HEK293 (cell line): ENCODE measurements around the gene CENPQ.

Source experiments
- CTCF ChIA-PET: fragments of 350-600 bp; formaldehyde crosslinking; extraction: SDS; loops from one replicate; lab custom pipeline; 2021; ENCODE audit warnings: antibody characterized with exemption; lab: Yijun Ruan, JAX
- POLR2A ChIA-PET: fragments of 300-600 bp; formaldehyde crosslinking; extraction: SDS; loops from one replicate; lab custom pipeline; 2020; ENCODE audit warnings: antibody characterized with exemption, inconsistent platforms; lab: Yijun Ruan, JAX
- H3K27ac ChIP-seq: fragments of 200-500 bp; sonication (Bioruptor generic); 2 replicates; pipeline ENCODE4 v1.5.1; 2014; ENCODE audit warnings: low read depth, low read length, control low read depth, inconsistent platforms; ENCODE audit errors: extremely low read depth
- H3K36me3 ChIP-seq, 2 experiments: fragments of 200-500 bp in 1 of 2; sonication (Bioruptor generic) in 1 of 2; 1 replicate in 1 of 2; 2 replicates in 1 of 2; pipeline ENCODE4 v1.5.1; 2014 to 2017; ENCODE audit warnings: inconsistent platforms in 2 of 2, low read length in 2 of 2; ENCODE audit not compliant: control insufficient read depth in 2 of 2, insufficient read depth in 1 of 2
- H3K4me1 ChIP-seq: fragments of 200-500 bp; sonication (Bioruptor generic); 2 replicates; pipeline ENCODE4 v1.5.1; 2014; ENCODE audit warnings: mild to moderate bottlenecking, low read length, inconsistent platforms; ENCODE audit not compliant: control insufficient read depth, insufficient read depth
- H3K4me3 ChIP-seq: 2 replicates; pipeline ENCODE4 v1.5.1; 2011; ENCODE audit warnings: low read depth, mild to moderate bottlenecking, control low read depth, low read length, moderate library complexity
- H3K9me3 ChIP-seq: fragments of 200-500 bp; sonication (Bioruptor generic); 2 replicates; pipeline ENCODE4 v1.5.1; 2014; ENCODE audit warnings: low read depth, low read length, inconsistent platforms; ENCODE audit not compliant: control insufficient read depth, insufficient read depth
- MYNN ChIP-seq: fragments of 450-650 bp; formaldehyde crosslinking; IDR thresholded peaks from 2 replicates; pipeline ENCODE4 v1.5.1; 2016; ENCODE audit warnings: missing biosample characterization, missing genetic modification characterization, borderline replicate concordance
- PBX3 ChIP-seq: sonication (generic); formaldehyde crosslinking; IDR thresholded peaks from 2 replicates; pipeline ENCODE4 v1.8.1; 2022; ENCODE audit warnings: mild to moderate bottlenecking, moderate library complexity, missing genetic modification reagents
- ZBTB44 ChIP-seq: fragments of 450-650 bp; IDR thresholded peaks from 2 replicates; pipeline ENCODE4 v1.5.1; 2018; ENCODE audit warnings: missing biosample characterization, mild to moderate bottlenecking, missing genetic modification characterization
- ZFP37 ChIP-seq: fragments of 450-650 bp; formaldehyde crosslinking; IDR thresholded peaks from 2 replicates; pipeline ENCODE4 v1.5.1; 2016; ENCODE audit warnings: missing biosample characterization, missing genetic modification characterization
- ZFP41 ChIP-seq: fragments of 450-650 bp; formaldehyde crosslinking; IDR thresholded peaks from 2 replicates; pipeline ENCODE4 v1.5.1; 2016; ENCODE audit warnings: missing biosample characterization, missing genetic modification characterization, borderline replicate concordance
- ZNF19 ChIP-seq: fragments of 450-650 bp; formaldehyde crosslinking; IDR thresholded peaks from 2 replicates; pipeline ENCODE4; 2016; ENCODE audit warnings: missing biosample characterization, missing genetic modification characterization, low read depth
- ZNF473 ChIP-seq: fragments of 450-650 bp; formaldehyde crosslinking; IDR thresholded peaks from 2 replicates; pipeline ENCODE4 v1.5.1; 2017; ENCODE audit warnings: missing biosample characterization, missing genetic modification characterization
- ZNF530 ChIP-seq: fragments of 450-650 bp; formaldehyde crosslinking; IDR thresholded peaks from 2 replicates; pipeline ENCODE4 v1.5.1; 2016; ENCODE audit warnings: low read depth, missing biosample characterization, missing genetic modification characterization
- ZNF580 ChIP-seq: fragments of 450-650 bp; formaldehyde crosslinking; IDR thresholded peaks from 2 replicates; pipeline ENCODE4 v1.5.1; 2016; ENCODE audit warnings: missing biosample characterization, missing genetic modification characterization
- ZNF677 ChIP-seq: fragments of 450-650 bp; IDR thresholded peaks from 2 replicates; pipeline ENCODE4 v1.5.0; 2018; ENCODE audit warnings: missing biosample characterization, mild to moderate bottlenecking, missing genetic modification characterization, moderate library complexity
- ZNF747 ChIP-seq: fragments of 450-650 bp; formaldehyde crosslinking; IDR thresholded peaks from 2 replicates; pipeline ENCODE4 v1.5.1; 2016; ENCODE audit warnings: missing biosample characterization, missing genetic modification characterization
- ZNF76 ChIP-seq: fragments of 450-650 bp; formaldehyde crosslinking; IDR thresholded peaks from 2 replicates; pipeline ENCODE4; 2016; ENCODE audit warnings: low read depth, missing biosample characterization, missing genetic modification characterization, borderline replicate concordance
- ZNF777 ChIP-seq: fragments of 450-650 bp; formaldehyde crosslinking; IDR thresholded peaks from 2 replicates; pipeline ENCODE4 v1.5.1; 2017; ENCODE audit warnings: missing biosample characterization, missing genetic modification characterization, borderline replicate concordance
- TF ChIP-seq, protein P1 (sequence below): fragments of 450-650 bp; formaldehyde crosslinking; IDR thresholded peaks from 2 replicates; pipeline ENCODE4 v1.5.1; 2016; ENCODE audit warnings: missing biosample characterization, missing genetic modification characterization
- TF ChIP-seq, protein P2 (sequence below): fragments of 450-650 bp; formaldehyde crosslinking; IDR thresholded peaks from 2 replicates; pipeline ENCODE4 v1.5.1; 2016; ENCODE audit warnings: missing biosample characterization, missing genetic modification characterization, borderline replicate concordance
- TF ChIP-seq, protein P3 (sequence below): fragments of 450-650 bp; formaldehyde crosslinking; IDR thresholded peaks from 2 replicates; pipeline ENCODE4 v1.5.1; 2016; ENCODE audit warnings: missing biosample characterization, missing genetic modification characterization, low read depth
- TF ChIP-seq, protein P4 (sequence below): fragments of 450-650 bp; formaldehyde crosslinking; IDR thresholded peaks from 2 replicates; pipeline ENCODE4 v1.5.1; 2016; ENCODE audit warnings: missing biosample characterization, missing genetic modification characterization

Gene CENPQ

DNA sequence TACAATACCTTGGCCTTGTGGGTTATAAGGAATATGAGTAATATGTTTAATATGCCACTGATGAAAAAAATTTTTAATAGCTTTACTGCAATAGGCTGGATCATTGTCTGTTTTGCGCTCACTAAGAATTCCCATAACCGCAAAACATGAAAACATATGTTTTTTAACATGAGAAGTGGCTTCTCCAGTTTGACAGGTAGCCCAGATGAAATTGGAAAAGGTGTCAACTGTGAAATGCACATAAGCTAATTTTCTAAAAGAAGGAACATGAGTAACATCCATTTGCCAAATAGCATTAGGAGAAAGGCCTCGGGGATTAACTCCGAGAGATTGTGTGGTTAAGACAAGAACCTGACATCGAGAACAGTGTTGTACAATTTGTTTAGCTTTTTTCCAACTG, 41.5 kb downstream of the CENPQ start:
- CTCF ChIA-PET, result no interaction called here
- no peak for TF ChIP-seq ZNF473 (tag by site-specific recombination)
- TF ChIP-seq, protein P1, sequence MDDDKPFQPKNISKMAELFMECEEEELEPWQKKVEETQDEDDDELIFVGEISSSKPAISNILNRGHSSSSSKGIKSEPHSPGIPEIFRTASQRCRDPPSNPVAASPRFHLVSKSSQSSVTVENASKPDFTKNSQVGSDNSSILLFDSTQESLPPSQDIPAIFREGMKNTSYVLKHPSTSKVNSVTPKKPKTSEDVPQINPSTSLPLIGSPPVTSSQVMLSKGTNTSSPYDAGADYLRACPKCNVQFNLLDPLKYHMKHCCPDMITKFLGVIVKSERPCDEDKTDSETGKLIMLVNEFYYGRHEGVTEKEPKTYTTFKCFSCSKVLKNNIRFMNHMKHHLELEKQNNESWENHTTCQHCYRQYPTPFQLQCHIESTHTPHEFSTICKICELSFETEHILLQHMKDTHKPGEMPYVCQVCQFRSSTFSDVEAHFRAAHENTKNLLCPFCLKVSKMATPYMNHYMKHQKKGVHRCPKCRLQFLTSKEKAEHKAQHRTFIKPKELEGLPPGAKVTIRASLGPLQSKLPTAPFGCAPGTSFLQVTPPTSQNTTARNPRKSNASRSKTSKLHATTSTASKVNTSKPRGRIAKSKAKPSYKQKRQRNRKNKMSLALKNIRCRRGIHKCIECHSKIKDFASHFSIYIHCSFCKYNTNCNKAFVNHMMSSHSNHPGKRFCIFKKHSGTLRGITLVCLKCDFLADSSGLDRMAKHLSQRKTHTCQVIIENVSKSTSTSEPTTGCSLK, result no peak
- TF ChIP-seq ZNF19 (tag by site-specific recombination), result no peak
- TF ChIP-seq, protein P2, sequence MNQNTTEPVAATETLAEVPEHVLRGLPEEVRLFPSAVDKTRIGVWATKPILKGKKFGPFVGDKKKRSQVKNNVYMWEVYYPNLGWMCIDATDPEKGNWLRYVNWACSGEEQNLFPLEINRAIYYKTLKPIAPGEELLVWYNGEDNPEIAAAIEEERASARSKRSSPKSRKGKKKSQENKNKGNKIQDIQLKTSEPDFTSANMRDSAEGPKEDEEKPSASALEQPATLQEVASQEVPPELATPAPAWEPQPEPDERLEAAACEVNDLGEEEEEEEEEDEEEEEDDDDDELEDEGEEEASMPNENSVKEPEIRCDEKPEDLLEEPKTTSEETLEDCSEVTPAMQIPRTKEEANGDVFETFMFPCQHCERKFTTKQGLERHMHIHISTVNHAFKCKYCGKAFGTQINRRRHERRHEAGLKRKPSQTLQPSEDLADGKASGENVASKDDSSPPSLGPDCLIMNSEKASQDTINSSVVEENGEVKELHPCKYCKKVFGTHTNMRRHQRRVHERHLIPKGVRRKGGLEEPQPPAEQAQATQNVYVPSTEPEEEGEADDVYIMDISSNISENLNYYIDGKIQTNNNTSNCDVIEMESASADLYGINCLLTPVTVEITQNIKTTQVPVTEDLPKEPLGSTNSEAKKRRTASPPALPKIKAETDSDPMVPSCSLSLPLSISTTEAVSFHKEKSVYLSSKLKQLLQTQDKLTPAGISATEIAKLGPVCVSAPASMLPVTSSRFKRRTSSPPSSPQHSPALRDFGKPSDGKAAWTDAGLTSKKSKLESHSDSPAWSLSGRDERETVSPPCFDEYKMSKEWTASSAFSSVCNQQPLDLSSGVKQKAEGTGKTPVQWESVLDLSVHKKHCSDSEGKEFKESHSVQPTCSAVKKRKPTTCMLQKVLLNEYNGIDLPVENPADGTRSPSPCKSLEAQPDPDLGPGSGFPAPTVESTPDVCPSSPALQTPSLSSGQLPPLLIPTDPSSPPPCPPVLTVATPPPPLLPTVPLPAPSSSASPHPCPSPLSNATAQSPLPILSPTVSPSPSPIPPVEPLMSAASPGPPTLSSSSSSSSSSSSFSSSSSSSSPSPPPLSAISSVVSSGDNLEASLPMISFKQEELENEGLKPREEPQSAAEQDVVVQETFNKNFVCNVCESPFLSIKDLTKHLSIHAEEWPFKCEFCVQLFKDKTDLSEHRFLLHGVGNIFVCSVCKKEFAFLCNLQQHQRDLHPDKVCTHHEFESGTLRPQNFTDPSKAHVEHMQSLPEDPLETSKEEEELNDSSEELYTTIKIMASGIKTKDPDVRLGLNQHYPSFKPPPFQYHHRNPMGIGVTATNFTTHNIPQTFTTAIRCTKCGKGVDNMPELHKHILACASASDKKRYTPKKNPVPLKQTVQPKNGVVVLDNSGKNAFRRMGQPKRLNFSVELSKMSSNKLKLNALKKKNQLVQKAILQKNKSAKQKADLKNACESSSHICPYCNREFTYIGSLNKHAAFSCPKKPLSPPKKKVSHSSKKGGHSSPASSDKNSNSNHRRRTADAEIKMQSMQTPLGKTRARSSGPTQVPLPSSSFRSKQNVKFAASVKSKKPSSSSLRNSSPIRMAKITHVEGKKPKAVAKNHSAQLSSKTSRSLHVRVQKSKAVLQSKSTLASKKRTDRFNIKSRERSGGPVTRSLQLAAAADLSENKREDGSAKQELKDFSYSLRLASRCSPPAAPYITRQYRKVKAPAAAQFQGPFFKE, result no peak
- TF ChIP-seq ZNF530, result no peak
- no peak for TF ChIP-seq ZFP37 (tag by site-specific recombination)
- TF ChIP-seq ZNF580 (tag by site-specific recombination), result no peak
- TF ChIP-seq ZFP41 (tag by site-specific recombination), result no peak
- TF ChIP-seq, all 188 proteins: peak for 0
- POLR2A ChIA-PET, result no interaction called here

GRCh38 chr6:49506569-49507111, 43.5 kb downstream of the CENPQ start:
- no peaks in the 10 kb centered on the region for H3K36me3 ChIP-seq
- ChIA-PET CTCF (interaction anchor here (0.6 to 1.1 kb wide), 2 partner anchors 25 to 622 kb away, joined by 3 to 4 read pairs; no protein-coding TSS in a partner anchor), POLR2A (no interaction called here)
- H3K27ac ChIP-seq, result no peak overlapping the region
- H3K4me1 ChIP-seq, result no peaks in the 10 kb centered on the region
- H3K9me3 ChIP-seq, result no peaks in the 10 kb centered on the region
- no peak overlapping the region for H3K4me3 ChIP-seq
- TF ChIP-seq, protein P3, sequence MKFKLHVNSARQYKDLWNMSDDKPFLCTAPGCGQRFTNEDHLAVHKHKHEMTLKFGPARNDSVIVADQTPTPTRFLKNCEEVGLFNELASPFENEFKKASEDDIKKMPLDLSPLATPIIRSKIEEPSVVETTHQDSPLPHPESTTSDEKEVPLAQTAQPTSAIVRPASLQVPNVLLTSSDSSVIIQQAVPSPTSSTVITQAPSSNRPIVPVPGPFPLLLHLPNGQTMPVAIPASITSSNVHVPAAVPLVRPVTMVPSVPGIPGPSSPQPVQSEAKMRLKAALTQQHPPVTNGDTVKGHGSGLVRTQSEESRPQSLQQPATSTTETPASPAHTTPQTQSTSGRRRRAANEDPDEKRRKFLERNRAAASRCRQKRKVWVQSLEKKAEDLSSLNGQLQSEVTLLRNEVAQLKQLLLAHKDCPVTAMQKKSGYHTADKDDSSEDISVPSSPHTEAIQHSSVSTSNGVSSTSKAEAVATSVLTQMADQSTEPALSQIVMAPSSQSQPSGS (tag by site-specific recombination), result no peak
- TF ChIP-seq ZNF777 (tag by site-specific recombination) (no peak), ZBTB44 (tag by site-specific recombination) (no peak), PBX3 (CRISPR knock-in tag) (no peak), ZNF677 (tag by site-specific recombination) (no peak), ZNF76 (no peak), MYNN (tag by site-specific recombination) (no peak), ZNF747 (tag by site-specific recombination) (no peak)
- TF ChIP-seq, protein P4, sequence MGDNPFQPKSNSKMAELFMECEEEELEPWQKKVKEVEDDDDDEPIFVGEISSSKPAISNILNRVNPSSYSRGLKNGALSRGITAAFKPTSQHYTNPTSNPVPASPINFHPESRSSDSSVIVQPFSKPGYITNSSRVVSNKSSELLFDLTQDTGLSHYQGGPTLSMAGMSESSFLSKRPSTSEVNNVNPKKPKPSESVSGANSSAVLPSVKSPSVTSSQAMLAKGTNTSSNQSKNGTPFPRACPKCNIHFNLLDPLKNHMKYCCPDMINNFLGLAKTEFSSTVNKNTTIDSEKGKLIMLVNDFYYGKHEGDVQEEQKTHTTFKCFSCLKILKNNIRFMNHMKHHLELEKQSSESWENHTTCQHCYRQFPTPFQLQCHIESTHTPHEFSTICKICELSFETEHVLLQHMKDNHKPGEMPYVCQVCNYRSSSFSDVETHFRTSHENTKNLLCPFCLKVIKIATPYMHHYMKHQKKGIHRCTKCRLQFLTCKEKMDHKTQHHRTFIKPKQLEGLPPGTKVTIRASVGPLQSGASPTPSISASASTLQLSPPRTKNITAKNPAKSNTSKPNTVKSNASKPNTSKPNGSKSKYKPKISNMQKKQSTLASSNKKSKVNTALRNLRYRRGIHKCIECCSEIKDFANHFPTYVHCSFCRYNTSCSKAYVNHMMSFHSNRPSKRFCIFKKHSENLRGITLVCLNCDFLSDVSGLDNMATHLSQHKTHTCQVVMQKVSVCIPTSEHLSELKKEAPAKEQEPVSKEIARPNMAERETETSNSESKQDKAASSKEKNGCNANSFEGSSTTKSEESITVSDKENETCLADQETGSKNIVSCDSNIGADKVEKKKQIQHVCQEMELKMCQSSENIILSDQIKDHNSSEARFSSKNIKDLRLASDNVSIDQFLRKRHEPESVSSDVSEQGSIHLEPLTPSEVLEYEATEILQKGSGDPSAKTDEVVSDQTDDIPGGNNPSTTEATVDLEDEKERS (tag by site-specific recombination), result no peak

More for the DNA sequence above, 41.5 kb downstream of the CENPQ start:
- Histone ChIP-seq H3K4me3 (no peak overlapping the region), H3K9me3 (no peaks in the 10 kb centered on the region), H3K4me1 (no peaks in the 10 kb centered on the region), H3K36me3 (no peaks in the 10 kb centered on the region), H3K27ac (no peak overlapping the region)
